Islet precursor cell (in vitro differentiated cells): ENCODE measurements around the gene ARL6IP6.

Experiments used
- DNase-seq: peaks from one replicate; pipeline ENCODE4 v3.0.0-alpha.2; 2018

The ARL6IP6 gene

GRCh38 chr2:152811916-152812315 lies 93.5 kb downstream of the ARL6IP6 start:
- no peak for DNase-seq
